ENCODE measurements around the gene RPGRIP1L. TPM values are rescaled to one million over a fixed set of nuclear protein-coding genes. Genes with fewer than 3 reads are reported as not detected.

Gene RPGRIP1L
- total RNA-seq, 1 donor from 2014 or later, result 5.0 TPM

GRCh38 chr16:53565296-53565863, 138.3 kb downstream of the RPGRIP1L start:
- TF ChIP-seq, protein P1, sequence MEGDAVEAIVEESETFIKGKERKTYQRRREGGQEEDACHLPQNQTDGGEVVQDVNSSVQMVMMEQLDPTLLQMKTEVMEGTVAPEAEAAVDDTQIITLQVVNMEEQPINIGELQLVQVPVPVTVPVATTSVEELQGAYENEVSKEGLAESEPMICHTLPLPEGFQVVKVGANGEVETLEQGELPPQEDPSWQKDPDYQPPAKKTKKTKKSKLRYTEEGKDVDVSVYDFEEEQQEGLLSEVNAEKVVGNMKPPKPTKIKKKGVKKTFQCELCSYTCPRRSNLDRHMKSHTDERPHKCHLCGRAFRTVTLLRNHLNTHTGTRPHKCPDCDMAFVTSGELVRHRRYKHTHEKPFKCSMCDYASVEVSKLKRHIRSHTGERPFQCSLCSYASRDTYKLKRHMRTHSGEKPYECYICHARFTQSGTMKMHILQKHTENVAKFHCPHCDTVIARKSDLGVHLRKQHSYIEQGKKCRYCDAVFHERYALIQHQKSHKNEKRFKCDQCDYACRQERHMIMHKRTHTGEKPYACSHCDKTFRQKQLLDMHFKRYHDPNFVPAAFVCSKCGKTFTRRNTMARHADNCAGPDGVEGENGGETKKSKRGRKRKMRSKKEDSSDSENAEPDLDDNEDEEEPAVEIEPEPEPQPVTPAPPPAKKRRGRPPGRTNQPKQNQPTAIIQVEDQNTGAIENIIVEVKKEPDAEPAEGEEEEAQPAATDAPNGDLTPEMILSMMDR (IDR thresholded peaks at IDR 0.05), result no peak
- no peaks in the 10 kb centered on the region for H3K27me3 Mint-ChIP-seq
- peaks cover 1% of the 10 kb centered on the region for H3K9me3 Mint-ChIP-seq
- ATAC-seq (ENCODE audit: low read depth) (no peak), DNase-seq (no peak)
- H3K4me1 Mint-ChIP-seq, result no peaks in the 10 kb centered on the region
- H3K4me3 Mint-ChIP-seq, result no peak overlapping the region
- POLR2A ChIA-PET, result no interaction called here
- no peaks in the 10 kb centered on the region for H3K36me3 Mint-ChIP-seq (ENCODE audit: low read depth)
- no peak overlapping the region for H3K27ac Mint-ChIP-seq
- intact Hi-C loops (cut with micrococcal nuclease), result no loop called here
- CTCF ChIA-PET, result no interaction called here

- no peak for DNase-seq
- ChIA-PET POLR2A (no interaction called here), CTCF (no interaction called here)
- intact Hi-C loops (cut with micrococcal nuclease), result no loop called here
- Mint-ChIP-seq H3K9me3 (no peaks in the 10 kb centered on the region), H3K27me3 (no peaks in the 10 kb centered on the region), H3K36me3 (ENCODE audit: low read depth) (no peaks in the 10 kb centered on the region), H3K4me3 (no peak overlapping the region), H3K27ac (no peak overlapping the region), H3K4me1 (no peaks in the 10 kb centered on the region)
- TF ChIP-seq, protein P1 (IDR thresholded peaks at IDR 0.05), result no peak
- no peak for ATAC-seq (ENCODE audit: low read depth)
These were observed 140.2 kb downstream of the RPGRIP1L start for GRCh38 chr16:53563426-53563825.

GRCh38 chr16:53561101-53561888, 142.4 kb downstream of the RPGRIP1L start:
- H3K4me1 Mint-ChIP-seq, result no peaks in the 10 kb centered on the region
- DNase-seq (no peak), ATAC-seq (ENCODE audit: low read depth) (no peak)
- CTCF ChIA-PET, result no interaction called here
- TF ChIP-seq, protein P1 (IDR thresholded peaks at IDR 0.05), result no peak
- H3K27me3 Mint-ChIP-seq, result no peaks in the 10 kb centered on the region
- intact Hi-C loops (cut with micrococcal nuclease), result no loop called here
- POLR2A ChIA-PET, result no interaction called here
- H3K4me3 Mint-ChIP-seq, result no peak overlapping the region
- no peaks in the 10 kb centered on the region for H3K36me3 Mint-ChIP-seq (ENCODE audit: low read depth)
- H3K9me3 Mint-ChIP-seq, result no peaks in the 10 kb centered on the region
- H3K27ac Mint-ChIP-seq, result no peak overlapping the region

DNA sequence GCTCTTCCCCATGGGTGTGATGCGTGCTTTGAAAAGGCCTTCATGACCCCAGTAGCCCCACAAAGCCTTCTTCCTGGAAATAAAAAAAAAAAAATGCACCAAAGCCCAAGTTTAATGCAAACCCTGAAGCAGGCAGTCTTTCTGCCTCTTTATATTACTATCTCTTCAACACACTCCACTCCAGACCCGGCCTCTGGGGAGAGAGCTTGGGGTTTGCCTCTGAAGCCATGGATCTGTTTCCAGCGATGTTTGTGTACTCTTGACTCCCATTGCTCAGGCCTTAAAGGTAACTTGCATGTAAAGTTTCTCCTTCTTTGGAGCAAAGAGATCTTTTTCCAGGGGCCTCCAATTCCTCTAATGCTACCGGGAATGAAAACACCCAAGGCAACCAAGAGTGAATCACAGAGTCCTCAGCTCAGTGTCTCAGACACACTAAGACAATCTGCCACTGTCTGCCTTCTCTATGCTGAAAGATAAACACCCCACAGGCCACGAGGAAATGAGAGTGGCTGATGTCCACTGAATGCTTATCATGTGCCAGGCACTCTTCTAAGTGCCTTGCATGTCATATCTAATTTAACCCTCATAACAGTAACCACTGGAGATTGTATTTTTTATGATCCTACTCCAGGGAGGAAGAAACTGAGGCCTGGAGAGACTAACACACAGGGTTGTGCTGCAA, 144.2 kb downstream of the RPGRIP1L start:
- Mint-ChIP-seq H3K9me3 (no peaks in the 10 kb centered on the region), H3K36me3 (ENCODE audit: low read depth) (no peaks in the 10 kb centered on the region), H3K4me1 (no peaks in the 10 kb centered on the region), H3K4me3 (no peak overlapping the region), H3K27me3 (no peaks in the 10 kb centered on the region), H3K27ac (no peak overlapping the region)
- TF ChIP-seq, protein P1 (IDR thresholded peaks at IDR 0.05), result no peak
- DNase-seq, result no peak
- POLR2A ChIA-PET, result no interaction called here
- ATAC-seq (ENCODE audit: low read depth), result no peak
- intact Hi-C loops (cut with micrococcal nuclease), result no loop called here
- CTCF ChIA-PET, result no interaction called here

- Mint-ChIP-seq H3K27ac (no peak overlapping the region), H3K4me1 (no peaks in the 10 kb centered on the region), H3K4me3 (no peak overlapping the region), H3K36me3 (ENCODE audit: low read depth) (no peaks in the 10 kb centered on the region), H3K27me3 (no peaks in the 10 kb centered on the region), H3K9me3 (no peaks in the 10 kb centered on the region)
- ATAC-seq (ENCODE audit: low read depth), result no peak
- no peak for DNase-seq
- CTCF ChIA-PET, result no interaction called here
- POLR2A ChIA-PET, result no interaction called here
- TF ChIP-seq, protein P1 (IDR thresholded peaks at IDR 0.05), result no peak
- intact Hi-C loops (cut with micrococcal nuclease), result no loop called here
These were observed 144.9 kb downstream of the RPGRIP1L start for GRCh38 chr16:53558710-53559109.
